Right renal pelvis (tissue), 4 donors: Measurements from ENCODE around the gene OTOP3. TPM values are rescaled to one million over a fixed set of nuclear protein-coding genes. Genes with fewer than 3 reads are reported as not detected.

Experiments
- DNase-seq, 4 donors: peaks; one replicate each; pipeline ENCODE4 v3.0.0-alpha.2; 2013; ENCODE audit warnings: low read depth in 4 of 4, low spot score in 3 of 4, missing footprints in 1 of 4
- polyA plus RNA-seq, 4 donors: library from polyadenylated mRNA; unstranded; fragments of 120-200 nt; gene quantifications; one replicate each; pipeline ENCODE4 v1.2.1, GENCODE V29; 2013; ENCODE audit not compliant: insufficient read length in 4 of 4

OTOP3 gene
- polyA plus RNA-seq, 4 donors, result not detected

GRCh38 chr17:74938194-74938950 lies 2.7 kb downstream of the OTOP3 start:
- no peak for DNase-seq

- no peak for DNase-seq
Measured at GRCh38 chr17:74939534-74939933, 3.8 kb downstream of the OTOP3 start.

- DNase-seq, result no peak
Measured at GRCh38 chr17:74941128-74941725, 5.5 kb downstream of the OTOP3 start.

GRCh38 chr17:74943808-74944522 lies 8.3 kb downstream of the OTOP3 start:
- DNase-seq, result no peak

GRCh38 chr17:74945543-74945942 lies 9.8 kb downstream of the OTOP3 start:
- DNase-seq, result no peak

GRCh38 chr17:74946641-74947040 lies 10.9 kb downstream of the OTOP3 start:
- DNase-seq, result no peak

GRCh38 chr17:74947041-74947754 lies 11.5 kb downstream of the OTOP3 start:
- DNase-seq, result no peak

GRCh38 chr17:74949455-74950115 lies 13.9 kb downstream of the OTOP3 start:
- no peak for DNase-seq

- no peak for DNase-seq
Measured at GRCh38 chr17:74950207-74950606, 14.5 kb downstream of the OTOP3 start.

GRCh38 chr17:74951065-74951464 lies 15.4 kb downstream of the OTOP3 start:
- no peak for DNase-seq

GRCh38 chr17:74951680-74952421 lies 16.2 kb downstream of the OTOP3 start:
- DNase-seq, result no peak

- DNase-seq, result no peak
Measured at GRCh38 chr17:74952431-74953133, 16.9 kb downstream of the OTOP3 start.

GRCh38 chr17:74953134-74953687 lies 17.5 kb downstream of the OTOP3 start:
- DNase-seq, result no peak

- DNase-seq, result no peak
Measured at GRCh38 chr17:74954115-74954514, 18.4 kb downstream of the OTOP3 start.

GRCh38 chr17:74954665-74955421 lies 19.1 kb downstream of the OTOP3 start:
- DNase-seq, result no peak

- DNase-seq, result no peak
Measured at GRCh38 chr17:74956093-74956492, 20.4 kb downstream of the OTOP3 start.

- no peak for DNase-seq
Measured at GRCh38 chr17:74957935-74958740, 22.4 kb downstream of the OTOP3 start.
